ENCODE data around the gene COL4A4.
A peak's percentile ranks its signal among the peaks of the same experiment; 100 is the strongest.

The COL4A4 gene

DNA sequence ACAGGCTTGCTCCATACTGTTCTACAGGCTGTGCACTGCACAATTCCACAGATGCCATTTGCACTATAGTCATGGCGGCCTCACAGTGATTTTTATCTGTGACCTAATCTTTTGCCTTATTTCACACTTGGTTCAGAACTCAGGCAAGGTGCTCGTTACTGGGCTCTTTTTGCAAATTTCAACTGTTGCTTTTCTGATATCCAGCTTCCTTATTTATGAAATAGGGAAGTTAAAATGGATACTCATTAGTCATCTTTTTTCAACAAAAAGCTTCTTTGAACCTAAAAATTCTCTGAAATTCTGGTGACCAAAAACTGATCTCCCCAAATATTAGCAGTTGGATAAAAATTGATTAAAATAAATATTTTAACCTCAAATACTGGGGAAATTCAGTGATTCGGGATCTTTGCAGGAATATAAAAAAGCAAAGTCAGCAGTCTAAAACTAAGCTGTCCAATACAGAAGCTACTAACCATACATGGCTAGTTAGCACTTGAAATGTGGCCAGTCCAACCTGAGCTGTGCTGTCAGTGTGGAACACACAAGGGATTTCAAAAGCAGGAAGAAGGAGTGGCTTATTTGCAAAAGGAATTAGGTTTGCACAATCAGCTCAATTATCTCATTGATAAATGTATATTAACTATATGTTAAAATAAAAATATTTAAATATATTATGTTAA is 134.4 kb downstream of the COL4A4 start:
- no peak for DNase-seq

DNA sequence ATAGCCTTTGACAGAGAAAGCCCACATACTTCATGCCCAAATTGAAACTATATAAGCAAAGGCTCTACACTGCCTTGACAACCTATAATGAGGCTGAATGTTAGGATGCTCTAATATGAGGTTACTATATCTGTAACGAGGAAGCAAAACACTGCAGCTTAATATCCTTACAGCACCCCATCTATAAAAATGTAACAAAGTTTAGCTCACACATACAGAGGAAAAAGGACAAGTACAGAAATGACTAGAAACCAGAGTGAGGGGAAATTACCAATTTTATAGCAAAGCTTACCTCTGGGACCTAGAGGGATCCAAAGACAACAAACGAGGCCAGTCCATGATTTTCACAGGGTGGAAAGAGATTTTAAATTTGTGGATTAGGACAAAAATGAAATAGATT is 138.5 kb downstream of the COL4A4 start:
- DNase-seq = no peak

DNA sequence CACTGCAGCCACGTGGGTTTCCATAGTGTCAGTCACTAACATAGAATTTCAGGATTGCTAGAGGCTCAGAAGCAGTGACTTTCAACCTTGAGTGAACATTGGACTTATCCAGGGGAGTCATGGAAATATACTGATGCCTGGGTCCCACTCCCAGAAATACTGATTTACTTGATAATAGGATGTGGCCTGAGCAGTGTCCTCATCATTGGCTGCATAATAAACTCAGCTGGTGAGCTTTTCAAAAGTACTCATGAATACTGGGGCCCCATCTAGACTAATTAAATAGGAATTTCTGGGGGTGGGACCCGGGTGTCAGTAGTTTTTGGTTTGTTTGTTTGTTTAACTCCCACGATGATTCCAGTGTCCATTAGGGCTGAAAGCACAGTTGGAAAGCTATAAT is 141.4 kb downstream of the COL4A4 start:
- no peak for DNase-seq

DNA sequence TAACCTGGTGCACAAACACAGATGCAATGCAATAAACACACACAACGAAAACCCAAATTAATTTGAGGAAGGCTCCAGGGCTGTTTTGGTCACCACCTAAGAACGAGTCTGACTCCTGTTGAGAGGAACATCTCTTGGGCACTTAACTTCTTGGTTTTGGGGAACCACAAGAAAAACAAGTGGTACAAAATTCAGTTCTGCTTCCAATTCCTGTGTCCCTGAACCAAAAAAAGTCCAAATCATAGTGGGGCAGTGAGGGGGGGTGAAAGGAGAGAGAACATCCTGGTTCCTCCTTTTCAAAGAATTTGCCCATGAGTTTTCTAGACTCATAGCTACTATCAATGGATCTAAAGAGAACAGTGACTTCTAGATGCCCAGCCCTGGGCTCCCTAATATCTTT is 143.6 kb downstream of the COL4A4 start:
- no peak for DNase-seq

DNA sequence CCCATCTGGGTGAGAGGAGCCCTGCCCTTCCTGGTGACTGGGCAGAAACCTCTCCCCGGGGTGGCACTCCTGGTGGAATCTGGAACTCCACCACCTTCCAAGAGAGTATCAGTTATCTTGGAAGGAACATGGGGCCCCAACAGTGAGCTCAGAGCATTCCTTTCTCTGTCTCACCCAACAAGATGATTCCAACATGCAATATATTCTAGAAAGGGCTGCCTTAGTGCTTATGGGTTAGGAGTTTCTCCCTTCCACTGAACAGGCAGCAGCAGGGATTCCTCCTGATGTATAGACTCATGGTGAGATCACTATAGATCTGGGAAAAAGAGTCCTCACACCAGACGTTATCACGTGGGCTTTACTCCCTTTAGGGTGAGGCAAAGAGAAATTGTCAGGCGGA is 147.1 kb downstream of the COL4A4 start:
- peak; percentile 47 for DNase-seq

- DNase-seq = no peak
Observed at GRCh38 chr2:227013881-227014280, 150.1 kb downstream of the COL4A4 start.

DNA sequence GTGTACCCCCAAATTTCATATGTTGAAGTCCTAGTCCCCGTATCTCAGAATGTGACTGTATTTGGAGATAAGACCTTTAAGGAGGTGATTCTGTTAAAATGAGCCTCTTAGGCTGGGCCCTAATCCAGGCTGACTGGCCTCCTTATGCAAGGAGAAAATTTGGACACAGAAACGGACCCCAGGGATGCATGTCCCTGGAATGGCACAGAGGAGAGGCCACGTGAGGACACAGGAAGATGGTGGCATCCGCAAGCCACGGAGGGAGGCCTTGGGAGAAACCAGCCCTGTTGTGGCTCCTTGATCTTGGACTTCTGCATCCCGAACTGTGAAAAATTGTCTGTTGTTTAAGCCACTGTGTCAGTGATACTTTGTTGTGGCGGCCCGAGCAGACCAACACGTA is 150.7 kb downstream of the COL4A4 start:
- DNase-seq = no peak

- DNase-seq = peak; percentile 16
Observed at GRCh38 chr2:227010433-227010832, 153.6 kb downstream of the COL4A4 start.

DNA sequence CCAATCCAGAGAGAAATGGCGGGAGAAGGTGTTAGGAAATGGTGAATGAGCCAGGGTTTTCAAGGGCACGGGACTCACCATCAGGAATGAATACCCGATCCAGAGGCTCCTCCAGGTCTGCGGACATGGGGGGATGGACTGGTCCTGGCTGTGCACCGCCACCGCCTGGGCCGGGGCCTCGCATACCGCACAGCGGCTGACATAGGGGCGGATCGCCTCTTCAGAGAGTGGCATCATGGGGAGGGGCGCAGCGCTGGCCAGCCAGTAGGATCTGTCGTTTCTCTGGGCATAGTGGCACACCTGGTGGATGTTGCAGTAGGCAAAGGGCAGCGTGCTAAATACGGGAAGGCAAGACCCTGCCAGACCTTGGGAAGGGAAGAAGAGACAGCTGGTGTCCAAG is 156.1 kb downstream of the COL4A4 start:
- DNase-seq = no peak

DNA sequence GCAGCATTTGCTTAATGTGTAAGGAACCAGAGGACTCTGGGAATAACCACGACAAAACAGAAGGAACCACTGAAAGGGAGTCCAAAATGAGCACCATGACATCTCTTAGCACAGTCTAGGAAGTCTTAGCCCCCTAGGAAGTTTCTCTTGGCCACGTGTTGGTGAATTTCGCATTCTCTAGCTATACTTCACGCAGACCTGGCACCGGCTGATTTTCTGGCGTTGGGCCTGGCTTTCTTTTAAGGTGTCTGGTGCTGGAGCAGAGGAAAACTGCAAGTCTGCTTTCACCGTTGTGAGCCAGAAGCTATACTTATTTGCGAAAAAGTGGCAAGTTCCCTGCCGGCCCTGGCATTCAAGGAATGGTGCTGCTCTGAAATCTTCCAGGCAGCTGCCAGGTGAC is 156.9 kb downstream of the COL4A4 start:
- DNase-seq = no peak

- DNase-seq = no peak
Observed at GRCh38 chr2:227006189-227006897, 157.7 kb downstream of the COL4A4 start.

DNA sequence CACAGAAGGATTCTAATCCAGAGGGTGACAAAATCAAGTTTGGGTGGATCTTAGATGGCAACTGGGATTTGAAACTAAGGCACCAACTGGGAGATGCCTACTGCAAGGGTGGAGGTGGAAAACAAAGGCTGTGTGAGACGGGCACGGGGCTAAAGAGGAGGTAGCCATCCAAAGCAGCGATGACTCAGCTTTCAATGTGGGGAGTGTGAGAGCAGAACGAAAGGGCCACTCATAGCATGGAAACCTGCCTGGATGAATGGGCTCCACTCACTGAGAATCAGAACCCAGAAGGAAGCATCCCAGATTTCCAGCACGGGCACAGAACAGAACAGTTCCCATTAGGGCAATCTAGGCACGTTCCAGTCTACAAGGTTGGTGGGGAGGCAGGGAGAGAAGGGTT is 159.5 kb downstream of the COL4A4 start:
- DNase-seq = no peak

DNA sequence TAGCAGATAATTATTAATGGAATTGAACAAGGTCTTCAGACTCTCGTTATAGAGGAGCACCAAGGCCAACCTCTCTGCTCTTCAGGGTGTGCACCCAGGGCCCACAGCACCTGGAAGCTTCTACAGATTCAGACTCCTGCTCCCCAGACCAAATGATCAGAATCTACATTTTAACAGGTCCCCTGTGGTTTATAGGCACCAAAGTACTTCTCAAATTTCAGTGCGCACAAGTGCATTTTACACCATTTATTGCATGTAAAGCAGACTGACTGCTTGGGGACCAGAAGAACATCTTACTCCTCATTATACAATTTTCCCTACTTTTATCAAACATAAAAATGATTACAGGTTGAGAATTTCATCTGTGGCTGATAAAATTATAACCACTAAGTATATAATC is 163.9 kb downstream of the COL4A4 start:
- DNase-seq = no peak

DNA sequence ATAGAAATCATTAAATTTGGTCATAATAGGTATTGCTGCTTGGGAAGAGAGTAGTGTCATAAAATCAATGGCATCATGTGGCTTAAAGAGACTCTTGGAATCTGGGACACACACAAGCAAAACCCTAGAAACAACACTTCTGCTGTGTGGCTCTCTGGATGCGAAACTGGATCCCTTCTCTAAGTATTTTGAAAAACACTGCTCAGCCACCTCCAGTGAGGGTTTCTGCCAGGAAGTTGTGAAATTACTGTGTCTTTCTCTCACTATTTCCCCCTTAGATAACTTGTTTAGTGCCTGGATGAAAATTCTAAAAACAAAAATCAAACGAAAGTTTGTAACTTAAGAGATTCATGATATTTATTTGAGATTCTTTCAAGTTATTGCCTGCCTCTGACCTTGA is 164.3 kb downstream of the COL4A4 start:
- DNase-seq = no peak

GRCh38 chr2:226995625-226996041 is 168.4 kb downstream of the COL4A4 start:
- peak; percentile 63 for DNase-seq

- DNase-seq = no peak
Observed at GRCh38 chr2:226994775-226995174, 169.2 kb downstream of the COL4A4 start.

- DNase-seq = no peak
Observed at GRCh38 chr2:226993171-226993570, 170.8 kb downstream of the COL4A4 start.

DNA sequence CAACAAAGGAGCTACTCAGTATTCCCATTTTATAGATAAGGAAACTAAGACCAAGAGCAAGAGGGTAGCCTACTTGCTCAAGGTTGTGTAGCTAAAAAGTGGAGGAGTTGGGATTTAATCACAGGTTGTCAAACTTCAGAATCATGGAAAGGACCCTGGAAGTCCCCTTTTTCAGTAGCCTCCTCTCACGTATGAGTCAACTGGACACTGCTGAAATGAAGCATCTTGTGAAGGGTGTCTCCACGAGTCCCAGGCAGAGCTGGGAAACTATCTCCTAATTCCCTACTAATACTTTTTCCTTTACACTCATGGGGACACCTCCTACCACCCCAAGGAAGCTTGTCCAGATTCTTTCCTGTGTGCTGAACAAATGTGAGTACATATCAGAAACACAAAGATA is 172.3 kb downstream of the COL4A4 start:
- DNase-seq = no peak

GRCh38 chr2:226985583-226985946 is 178.4 kb downstream of the COL4A4 start:
- DNase-seq = no peak

DNA sequence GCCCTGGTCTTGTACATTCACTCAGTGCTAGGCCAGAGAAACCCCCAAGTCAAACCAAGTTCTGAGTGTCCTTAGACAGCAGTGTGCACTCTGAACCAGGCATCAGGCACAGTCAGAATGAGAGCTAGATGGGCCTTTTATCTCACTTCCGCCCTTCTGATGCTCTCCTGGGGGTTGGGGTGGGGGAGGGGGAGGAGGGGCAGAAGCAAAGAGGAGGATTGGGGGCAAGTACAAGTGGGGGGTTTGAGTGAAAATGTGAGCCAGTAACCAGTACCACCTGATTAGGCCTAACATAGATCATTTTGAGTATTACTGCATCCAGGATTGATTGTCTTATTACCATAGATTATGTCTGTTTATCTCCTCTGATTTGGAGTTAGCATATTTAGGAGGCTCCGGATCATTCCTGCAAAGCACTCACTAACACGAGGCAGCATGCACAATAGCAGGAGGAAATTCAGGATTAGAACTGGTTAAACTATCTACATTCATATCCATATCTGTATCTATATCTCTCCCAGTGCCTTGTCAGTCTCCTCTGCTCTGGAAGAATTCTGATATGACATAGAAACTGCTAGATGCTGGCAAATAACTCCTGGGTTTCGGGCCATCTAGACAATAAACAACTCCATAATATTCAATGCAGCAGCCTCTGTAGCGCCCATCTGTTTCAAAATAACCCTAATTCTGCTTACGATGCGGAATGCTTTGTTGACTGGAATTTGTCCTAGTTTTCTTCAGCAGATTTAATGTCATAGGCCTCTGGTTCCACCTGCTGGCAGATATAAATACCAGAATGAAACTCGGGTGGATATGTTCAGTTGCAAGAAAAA is 179.0 kb downstream of the COL4A4 start:
- peak; percentile 33 for DNase-seq

DNA sequence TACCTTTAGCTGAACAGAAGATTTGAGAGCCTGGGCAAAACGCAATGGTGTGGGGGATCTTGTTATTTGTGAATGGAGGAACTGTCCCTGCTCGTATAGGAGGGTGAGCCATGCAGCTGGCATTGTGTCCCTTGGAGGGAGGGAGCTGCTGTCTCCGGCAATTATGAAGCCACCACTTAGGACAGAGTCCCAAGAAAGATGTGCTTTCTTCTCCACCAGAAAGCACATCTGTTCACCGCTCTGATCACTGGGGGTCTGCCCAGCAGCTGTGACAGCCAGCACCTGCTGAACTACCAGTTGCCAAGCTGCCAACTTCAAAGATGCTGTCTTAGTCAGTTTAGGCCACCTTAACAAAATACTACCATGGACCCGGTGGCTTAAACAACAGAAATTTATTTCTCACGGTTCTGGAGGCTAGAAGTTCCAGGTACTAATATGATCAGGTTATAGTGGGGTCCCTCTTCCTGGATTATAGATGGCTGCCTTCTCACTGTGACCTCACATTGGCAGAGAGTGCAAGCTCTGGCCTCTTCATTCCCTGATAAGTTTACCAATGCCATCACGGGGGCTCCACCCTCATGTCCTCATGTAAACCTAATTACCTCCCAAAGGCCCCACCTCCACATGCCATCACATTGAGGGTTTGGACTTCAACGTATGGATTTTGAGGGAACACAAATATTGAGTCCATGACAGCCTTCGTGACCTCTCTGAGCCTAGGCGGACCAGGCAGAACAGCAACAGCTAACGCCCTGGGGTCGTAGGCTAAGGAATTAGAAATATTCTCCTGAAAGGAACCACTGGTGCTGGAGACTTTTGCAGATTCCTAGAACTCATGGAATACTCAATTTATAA is 179.9 kb downstream of the COL4A4 start:
- no peak for DNase-seq

DNA sequence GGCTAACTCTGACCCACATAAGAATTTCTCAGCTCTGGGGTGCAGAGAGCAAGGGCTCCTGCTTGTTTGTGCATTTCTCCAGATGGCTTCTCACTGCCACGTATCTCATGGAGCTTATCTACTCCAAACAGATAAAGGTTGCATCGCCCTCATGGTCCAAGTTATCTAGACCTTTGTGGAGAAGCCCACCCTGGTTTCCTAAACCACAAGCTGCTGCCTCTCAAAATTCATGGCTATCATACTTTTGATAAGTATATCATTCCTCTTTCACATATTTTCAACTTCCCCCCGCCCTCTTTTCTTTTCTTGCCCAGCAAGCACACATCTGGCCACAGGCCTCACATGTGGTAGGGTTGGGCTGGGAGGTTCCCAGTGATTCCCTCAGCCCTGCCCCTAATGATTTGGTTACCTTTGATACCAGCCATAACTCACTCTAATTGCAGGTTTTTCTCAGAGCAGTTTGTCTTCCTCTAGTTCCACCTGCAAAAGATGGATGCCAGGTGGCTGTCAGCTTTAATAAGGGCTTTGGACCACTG is 182.1 kb downstream of the COL4A4 start:
- DNase-seq = no peak

- DNase-seq = no peak
Observed at GRCh38 chr2:226979004-226979403, 185.0 kb downstream of the COL4A4 start.

All from NCI-H226 (cell line).